ENCODE measurements around the gene TTC31. TPM values are rescaled to one million over a fixed set of nuclear protein-coding genes. Genes with fewer than 3 reads are reported as not detected.

TTC31 gene
- total RNA-seq, 1 experiment from 2014 or later: 38.3 TPM

GRCh38 chr2:74454654-74455511 is 28.0 kb upstream of the TTC31 start, which contains the start of gene INO80B (continued):
- no peak for TF ChIP-seq EMX1 (CRISPR knock-in tag; IDR thresholded peaks at IDR 0.05)

- POLR2A ChIA-PET: interaction anchor here (0.7 to 2.5 kb wide), 8 partner anchors 11 to 98 kb away, joined by 3 to 10 read pairs (median 5); partner anchors contain the start of genes AUP1, HTRA2 and MRPL53
- ATAC-seq: peak; percentile 3
- no peak for DNase-seq (ENCODE audit: low spot score)
- no peaks in the 10 kb centered on the region for H3K27me3 Mint-ChIP-seq (ENCODE audit: low read depth)
- peaks cover 39% of the 10 kb centered on the region for H3K4me1 Mint-ChIP-seq
- peak overlapping the region; percentile 96 for H3K4me3 Mint-ChIP-seq
- CTCF ChIA-PET: interaction anchor here (1.1 to 3.1 kb wide), 6 partner anchors 14 to 65 kb away, joined by 3 to 18 read pairs (median 4); partner anchors contain the start of genes CCDC142 and TTC31
- H3K9me3 Mint-ChIP-seq: no peaks in the 10 kb centered on the region
- H3K27ac Mint-ChIP-seq: peak overlapping the region; percentile 81
- TF ChIP-seq AFF4 (CRISPR knock-in tag; IDR thresholded peaks at IDR 0.05; ENCODE audit: borderline replicate concordance): 0 out of 2 replicates have a peak, but pooled peaks have one; percentile 42
- TF ChIP-seq ELF4 (CRISPR knock-in tag; IDR thresholded peaks at IDR 0.05; ENCODE audit: low read depth): no peak
- peaks cover 5% of the 10 kb centered on the region; the same call in 1 of the 2 replicates for H3K36me3 Mint-ChIP-seq
Measured at GRCh38 chr2:74457129-74457548, 25.7 kb upstream of the TTC31 start.

GRCh38 chr2:74457549-74458131 is 25.2 kb upstream of the TTC31 start:
- Mint-ChIP-seq H3K27me3 (ENCODE audit: low read depth) (no peaks in the 10 kb centered on the region), H3K4me3 (peak overlapping the region; percentile 96), H3K27ac (peak overlapping the region; percentile 98), H3K9me3 (no peaks in the 10 kb centered on the region), H3K36me3 (peaks cover 7% of the 10 kb centered on the region; the same call in 1 of the 2 replicates), H3K4me1 (peaks cover 36% of the 10 kb centered on the region)
- ATAC-seq: peak; percentile 33
- peak; percentile 81 for DNase-seq (ENCODE audit: low spot score)
- ChIA-PET CTCF (interaction anchor here (1.0 to 3.1 kb wide), 14 partner anchors 14 to 123 kb away, joined by 3 to 18 read pairs (median 4); partner anchors contain the start of genes CCDC142 and MRPL53), POLR2A (interaction anchor here (0.6 to 2.7 kb wide), 13 partner anchors 10 to 98 kb away, joined by 3 to 29 read pairs (median 6); partner anchors contain the start of genes AUP1, HTRA2, LBX2 and MRPL53)
- TF ChIP-seq FOXJ3 (CRISPR knock-in tag; IDR thresholded peaks at IDR 0.05; ENCODE audit: borderline replicate concordance): no peak
- 0 out of 2 replicates have a peak, but pooled peaks have one; percentile 35 for TF ChIP-seq ZNF416 (CRISPR knock-in tag; IDR thresholded peaks at IDR 0.05)
- no peak for TF ChIP-seq HMGA2 (CRISPR knock-in tag; IDR thresholded peaks at IDR 0.05)
- TF ChIP-seq ZBTB43 (CRISPR knock-in tag; IDR thresholded peaks at IDR 0.05): peak; percentile 82
- no peak for TF ChIP-seq ZNF671 (CRISPR knock-in tag; IDR thresholded peaks at IDR 0.05)
- TF ChIP-seq FOXP1 (CRISPR knock-in tag; IDR thresholded peaks at IDR 0.05; ENCODE audit: borderline replicate concordance): peak; percentile 53
- TF ChIP-seq MYBL2 (CRISPR knock-in tag; IDR thresholded peaks at IDR 0.05): no peak; the same call in 1 of the 2 replicates
- no peak for TF ChIP-seq ZNF138 (CRISPR knock-in tag; conservative IDR thresholded peaks at IDR 0.05)
- no peak for TF ChIP-seq ZNF512 (CRISPR knock-in tag; IDR thresholded peaks at IDR 0.05; ENCODE audit: borderline replicate concordance)
- TF ChIP-seq CBFB (CRISPR knock-in tag; IDR thresholded peaks at IDR 0.05; ENCODE audit: low read depth): peak; percentile 62; the same call in 1 of the 2 replicates
- TF ChIP-seq IRF1 (CRISPR knock-in tag; IDR thresholded peaks at IDR 0.05): no peak
- TF ChIP-seq PRDM15 (CRISPR knock-in tag; IDR thresholded peaks at IDR 0.05): no peak
- TF ChIP-seq ZNF232 (CRISPR knock-in tag; IDR thresholded peaks at IDR 0.05): no peak; the same call in 1 of the 2 replicates
- peak; percentile 87 for TF ChIP-seq CREM (CRISPR knock-in tag; IDR thresholded peaks at IDR 0.05)
- TF ChIP-seq NFATC4 (CRISPR knock-in tag; IDR thresholded peaks at IDR 0.05): no peak
- TF ChIP-seq JUN (CRISPR knock-in tag; IDR thresholded peaks at IDR 0.05): no peak
- no peak for TF ChIP-seq SOX15 (CRISPR knock-in tag; IDR thresholded peaks at IDR 0.05)
